ENCODE data around the gene BORCS6.
"Not testable (repeated sequence)": the region's sequence is repeated elsewhere in the genome, so short reads cannot be mapped to it uniquely, and the experiment has no call there.

BORCS6 gene

DNA sequence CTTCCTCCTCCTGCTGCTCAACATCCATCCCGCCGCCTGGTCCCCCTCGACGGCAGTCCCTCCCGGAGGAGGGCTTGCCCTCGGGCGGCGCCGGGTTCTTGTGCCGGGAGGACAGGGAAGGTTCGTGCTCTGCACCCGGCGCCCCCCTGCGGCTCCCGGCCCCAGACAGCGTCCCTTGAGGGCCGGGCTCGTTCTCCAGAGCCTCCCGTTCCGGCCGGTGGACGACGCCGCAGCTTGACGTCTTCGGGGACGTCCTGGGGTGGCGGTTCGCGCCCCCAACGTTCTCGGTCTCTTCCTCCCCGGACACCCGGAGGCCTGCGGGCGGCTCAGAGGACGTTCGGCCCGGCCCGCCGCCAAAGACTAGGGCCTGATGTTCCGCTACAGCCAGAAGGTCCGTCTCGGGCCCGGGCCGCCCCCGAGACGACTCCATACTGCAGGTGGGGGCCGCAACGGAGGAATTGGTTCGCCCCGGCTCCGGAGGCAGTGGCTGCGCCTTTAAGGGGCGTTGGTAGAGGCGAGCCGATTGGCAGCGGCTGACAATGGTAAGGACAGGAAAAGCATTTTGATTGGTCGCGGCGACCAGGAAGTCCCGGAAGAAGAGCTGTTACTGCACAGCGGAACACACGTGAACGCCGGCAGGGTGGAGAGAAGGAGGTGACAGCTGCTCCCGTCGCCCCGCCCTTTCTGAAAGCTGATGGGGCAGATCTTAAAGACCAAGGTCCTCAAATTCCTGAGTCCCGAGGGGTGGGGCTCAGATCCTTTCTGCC lies at the start of gene BORCS6:
Gene BORCS6 (minus strand): TSS at position 470 of the 767 bp plus-strand sequence. CDS start 40 bp downstream, at position 430.
- peak; percentile 75 to 90 (median 87) for DNase-seq

DNA sequence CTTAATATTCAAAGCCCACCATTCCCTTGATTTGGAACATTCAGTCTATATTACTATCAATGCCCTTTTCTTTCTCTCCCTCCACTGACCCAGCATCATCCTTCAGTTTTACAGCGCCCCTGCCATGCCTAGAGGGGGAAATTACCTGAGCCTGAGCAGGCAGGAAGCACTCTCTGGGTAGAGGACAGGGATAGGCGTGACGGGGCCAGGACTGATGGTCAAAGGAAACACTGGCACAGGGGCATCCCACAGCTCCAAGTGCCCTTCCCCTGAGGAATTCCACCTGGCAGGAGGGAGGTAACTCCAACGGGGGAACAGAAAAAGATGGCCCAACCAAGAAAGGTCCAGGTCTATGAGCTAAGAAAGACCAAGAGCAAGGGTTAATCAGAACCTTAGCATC lies 47.9 kb upstream of the BORCS6 start:
- DNase-seq = no peak

DNA sequence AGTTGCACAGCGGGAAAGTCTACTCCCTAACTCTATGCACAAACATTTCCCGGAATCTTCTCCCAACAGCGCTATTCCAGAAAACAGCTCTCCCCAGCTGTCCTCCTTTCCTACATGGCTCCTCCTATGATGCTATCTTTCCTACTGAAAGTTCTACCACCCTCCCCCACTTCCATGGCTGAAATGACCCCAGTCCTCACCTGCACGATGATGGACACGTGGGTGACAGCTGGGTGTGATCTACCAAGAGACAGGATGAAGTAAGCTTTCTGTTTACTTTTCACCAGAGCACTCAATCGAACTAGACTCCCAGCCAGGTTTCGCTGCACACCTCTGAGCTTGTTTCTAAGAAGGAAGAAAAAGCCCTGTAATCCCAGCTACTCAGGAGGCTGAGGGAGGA lies 47.2 kb upstream of the BORCS6 start:
- DNase-seq = no peak

DNA sequence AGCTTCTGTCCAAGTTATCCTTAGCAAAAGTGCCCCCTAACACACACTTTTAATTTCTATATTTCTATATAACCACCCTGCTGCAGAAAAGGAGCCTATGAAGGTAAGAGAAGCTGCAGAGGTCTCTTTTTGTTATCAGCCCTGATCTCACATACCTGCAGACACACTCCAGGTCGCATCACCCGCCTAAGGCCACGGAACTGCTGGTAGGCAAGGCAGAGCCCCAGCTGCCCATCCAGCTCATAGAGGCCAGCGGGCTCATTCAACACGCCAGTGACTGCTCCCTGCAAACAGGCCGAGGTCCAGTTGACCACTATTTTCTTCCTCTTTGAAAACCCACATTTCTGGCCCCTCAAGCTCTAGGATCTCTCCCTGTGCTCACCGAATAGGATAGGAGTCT lies 45.7 kb upstream of the BORCS6 start:
- DNase-seq = no peak

DNA sequence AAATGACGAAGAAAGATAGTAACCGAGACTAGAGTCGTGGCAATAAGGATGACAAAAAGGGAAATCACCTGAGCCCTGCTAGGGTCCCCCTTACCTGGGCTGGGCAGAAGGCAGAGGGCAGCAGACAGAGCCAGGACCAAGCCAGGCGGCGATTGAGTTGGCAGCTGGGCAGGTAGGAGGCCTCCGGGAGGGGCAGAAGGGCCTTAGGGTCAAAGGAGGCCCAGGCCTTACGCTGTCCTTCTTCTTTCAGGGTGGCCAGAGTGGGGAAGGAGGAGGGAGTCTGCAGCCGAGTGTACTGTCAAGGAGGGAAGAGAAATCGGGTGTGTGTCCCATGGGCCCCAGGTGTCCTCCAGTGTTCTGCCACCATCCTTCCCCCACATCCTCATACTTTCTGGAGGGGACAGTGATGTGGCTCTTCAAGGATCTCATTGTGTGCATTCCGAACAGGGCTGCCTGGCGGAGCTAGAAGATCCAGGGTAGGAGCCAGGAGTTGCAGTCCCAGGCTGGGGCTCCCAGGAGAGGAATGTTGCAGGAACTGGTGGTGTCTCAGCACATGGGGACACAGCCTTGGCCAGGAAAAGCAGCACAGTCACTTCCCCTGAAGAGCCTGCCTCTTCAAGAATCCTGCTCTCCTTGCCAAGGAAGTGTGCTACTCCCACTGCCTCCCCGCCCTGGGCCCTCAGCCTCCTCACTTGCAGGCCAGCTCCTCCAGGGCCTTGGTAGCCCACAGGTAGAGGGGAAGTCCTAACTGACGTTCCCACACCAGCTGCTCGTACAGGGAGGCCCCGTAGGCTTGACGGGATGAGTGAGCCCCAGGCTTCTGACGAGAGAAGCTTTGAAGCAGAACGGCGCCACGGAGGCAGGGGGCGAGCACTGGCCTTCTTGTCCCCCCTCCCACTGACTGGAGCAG lies 44.6 kb upstream of the BORCS6 start:
- no peak for DNase-seq

DNA sequence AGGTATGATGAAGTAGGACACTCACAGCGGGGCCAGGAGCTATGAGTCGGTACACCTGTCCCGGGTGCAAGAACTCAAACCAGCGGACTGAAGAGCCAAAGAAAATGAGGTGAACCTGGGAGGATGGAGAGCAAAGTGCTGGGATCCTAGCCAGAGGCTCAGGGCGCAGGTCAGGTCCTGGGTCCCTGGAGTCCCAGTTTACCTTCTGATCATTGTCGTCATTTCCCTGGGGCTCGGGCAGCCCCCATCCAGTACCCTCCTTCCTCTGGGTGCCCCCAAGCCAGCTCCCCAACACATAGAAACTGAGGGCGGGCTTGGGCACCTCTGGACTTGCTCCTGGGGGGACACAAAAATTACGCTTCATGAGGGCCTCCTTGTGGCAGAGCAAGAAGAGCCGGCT lies 41.7 kb upstream of the BORCS6 start:
- no peak for DNase-seq

DNA sequence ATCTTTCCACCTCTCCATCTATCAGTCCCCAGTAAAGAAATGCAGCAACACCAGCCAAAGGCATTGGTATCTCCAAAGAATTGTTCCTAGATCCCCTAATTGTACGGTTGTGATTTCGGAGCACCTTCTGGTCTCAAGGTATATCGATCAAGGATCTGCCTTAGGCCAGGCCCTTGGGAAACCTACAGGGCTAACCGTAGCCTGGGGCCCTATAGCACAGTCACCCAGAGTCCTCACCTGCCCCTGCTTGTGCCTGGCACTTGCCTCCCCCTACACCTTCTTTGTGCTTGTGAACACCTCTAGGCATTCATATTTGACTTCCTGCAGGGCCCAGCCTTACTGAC lies 37.2 kb upstream of the BORCS6 start:
- DNase-seq = no peak

DNA sequence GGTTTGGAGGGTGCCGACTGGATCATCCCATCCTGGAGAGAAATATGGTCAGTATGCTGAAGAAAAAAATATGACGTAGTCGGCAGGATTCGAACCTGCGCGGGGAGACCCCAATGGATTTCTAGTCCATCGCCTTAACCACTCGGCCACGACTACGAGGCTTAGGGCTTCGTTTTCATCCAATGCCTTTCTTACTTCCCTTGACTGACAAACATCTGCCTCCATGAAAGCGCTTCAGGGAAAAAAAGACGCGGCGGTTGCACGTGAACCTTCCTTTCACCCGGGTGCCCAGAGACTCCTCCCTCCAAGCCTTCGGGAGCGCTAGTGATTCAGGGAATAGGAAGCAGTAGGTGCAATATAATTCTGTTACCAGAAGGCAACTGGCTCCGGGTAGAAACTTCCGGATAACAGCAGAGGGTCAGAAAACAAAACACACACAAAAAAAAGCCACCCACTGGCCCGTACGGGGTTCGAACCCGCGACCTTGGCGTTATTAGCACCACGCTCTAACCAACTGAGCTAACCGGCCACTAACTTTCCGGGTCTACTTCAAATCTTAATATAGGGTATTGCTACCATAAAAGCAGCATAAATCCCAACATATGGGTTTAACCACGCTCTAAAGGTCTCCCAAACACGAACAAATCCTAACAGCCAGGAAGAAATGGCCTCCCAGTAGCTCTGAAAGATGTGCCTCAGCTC lies 36.7 kb upstream of the BORCS6 start:
- DNase-seq = peak in 1 of 4 experiments; percentile 23

DNA sequence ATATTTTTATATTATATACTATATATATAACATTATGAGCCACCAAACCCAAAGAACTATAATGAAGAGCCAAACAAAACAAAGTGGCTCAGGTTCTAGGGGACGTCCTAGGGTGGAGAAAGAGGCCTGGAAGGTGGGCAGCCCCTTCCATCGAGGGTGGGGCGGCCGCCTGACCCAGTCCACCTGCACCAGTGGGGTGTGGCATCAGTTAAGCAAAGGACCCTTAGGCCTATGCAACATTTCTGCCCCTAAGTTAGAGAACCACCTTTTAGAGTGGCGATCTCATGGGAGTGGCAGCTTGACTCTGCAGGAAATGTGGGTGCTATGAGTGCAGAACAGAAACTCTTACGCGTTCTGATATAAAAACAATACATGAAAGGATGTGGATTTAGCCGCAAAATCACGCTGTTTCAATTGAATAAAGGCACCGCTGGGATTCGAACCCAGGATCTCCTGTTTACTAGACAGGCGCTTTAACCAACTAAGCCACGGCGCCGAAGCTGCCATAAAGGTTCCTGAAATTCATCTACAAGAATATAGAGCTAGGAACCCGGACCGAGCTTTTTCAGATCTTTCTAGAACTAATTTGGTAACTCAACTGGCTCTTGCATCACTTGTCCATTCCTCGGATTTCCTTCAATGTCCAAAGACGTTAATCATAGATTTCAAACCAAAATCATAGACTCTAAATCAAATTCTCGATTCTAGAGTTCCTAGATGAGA lies 36.0 kb upstream of the BORCS6 start:
- peak in 1 of 4 experiments; percentile 44 for DNase-seq

DNA sequence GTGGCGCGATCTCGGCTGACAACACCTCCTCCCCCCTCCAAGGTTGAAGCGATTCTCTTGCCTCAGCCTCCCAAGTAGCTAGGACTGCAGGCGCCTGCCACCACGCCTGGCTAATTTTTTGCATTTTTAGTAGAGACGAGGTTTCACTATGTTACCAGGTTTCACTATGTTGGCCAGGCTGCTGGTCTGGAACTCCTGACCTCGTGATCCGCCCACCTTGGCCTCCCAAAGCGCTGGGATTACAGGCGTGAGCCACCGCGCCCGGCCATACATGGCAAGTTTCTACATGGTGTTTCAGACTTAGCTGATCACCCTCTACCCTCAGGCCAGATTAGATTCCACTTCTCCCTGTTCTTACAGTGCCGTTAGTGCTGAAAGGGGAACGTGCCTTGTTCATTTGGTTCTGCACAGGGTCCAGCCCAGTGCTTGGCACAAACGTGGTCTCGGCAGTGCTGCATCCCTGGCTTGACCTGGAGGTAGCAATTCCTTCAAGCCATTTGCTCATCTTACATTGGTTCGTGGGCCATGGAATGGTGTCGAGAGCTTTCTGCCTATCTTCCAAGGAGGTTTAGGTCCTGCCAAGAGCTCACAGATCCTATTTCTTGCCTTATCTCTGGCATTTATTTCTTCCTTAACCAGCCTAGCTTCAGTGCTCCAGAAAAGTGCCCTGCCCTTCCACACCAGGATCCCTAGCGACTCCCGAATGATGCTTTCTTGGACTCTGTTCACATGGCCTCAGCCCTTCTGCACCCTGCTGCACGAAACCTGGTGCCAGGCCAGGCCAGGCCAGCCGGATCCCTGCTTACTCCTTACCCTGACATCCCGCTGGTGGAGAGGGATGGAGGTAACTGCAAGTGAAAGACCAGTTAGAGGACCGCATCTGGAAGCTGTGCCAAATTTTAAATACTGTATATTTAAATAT lies 35.2 kb upstream of the BORCS6 start:
- no peak for DNase-seq

GRCh38 chr17:8223356-8224126 lies 33.6 kb upstream of the BORCS6 start:
- peak; percentile 15 to 38 (median 28) for DNase-seq

DNA sequence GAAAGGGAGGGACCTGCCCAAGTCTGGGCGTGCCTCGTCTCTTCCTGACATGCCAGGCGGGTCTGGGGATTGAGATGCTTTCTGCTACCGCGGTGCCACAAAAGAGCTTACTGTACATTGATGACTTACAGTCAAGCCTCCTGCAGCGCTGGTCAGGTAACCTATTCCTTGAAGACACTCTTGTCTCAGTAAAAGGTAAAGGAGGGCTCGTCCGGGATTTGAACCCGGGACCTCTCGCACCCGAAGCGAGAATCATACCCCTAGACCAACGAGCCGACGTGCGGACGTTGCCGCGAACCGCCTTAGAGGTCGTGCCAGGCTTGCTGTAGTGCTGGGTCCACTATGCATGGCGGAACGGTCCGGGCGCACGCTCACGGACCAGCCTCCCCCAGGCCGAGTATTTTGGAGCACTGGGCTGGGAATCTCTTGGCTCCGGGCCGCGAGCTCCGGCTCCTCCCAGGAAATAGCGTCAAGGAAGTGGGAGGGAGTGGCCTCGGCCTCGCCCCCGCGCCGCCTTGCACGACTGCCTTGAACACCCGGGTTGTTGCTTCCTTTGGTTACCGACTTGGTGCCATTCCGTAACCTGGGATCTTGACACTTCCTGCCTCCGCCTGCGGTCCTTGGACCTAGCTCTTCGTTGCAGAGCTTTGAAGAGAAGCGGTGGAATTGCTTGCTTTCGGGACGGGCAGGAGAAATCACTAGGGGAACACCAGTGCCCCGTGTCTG lies 32.8 kb upstream of the BORCS6 start:
- DNase-seq = peak; percentile 86 to 90 (median 87)

DNA sequence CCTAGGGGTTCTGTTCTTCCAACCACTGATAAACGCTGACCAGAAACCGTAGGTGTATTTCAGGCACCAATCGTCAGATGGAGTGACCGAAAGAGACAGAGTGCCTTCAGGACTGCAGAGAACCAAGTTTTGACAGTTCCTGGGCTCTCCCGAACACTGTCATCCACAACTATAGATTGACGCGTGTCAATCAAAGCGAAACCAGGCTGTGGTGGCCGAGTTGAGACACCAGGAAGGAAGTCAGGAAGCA lies 32.3 kb upstream of the BORCS6 start:
- peak in 1 of 4 experiments; percentile 60 for DNase-seq

- peak; percentile 74 to 89 (median 80) for DNase-seq
These were observed 31.8 kb upstream of the BORCS6 start for GRCh38 chr17:8221663-8222379.

- peak; percentile 66 to 94 (median 80) for DNase-seq
These were observed 31.0 kb upstream of the BORCS6 start for GRCh38 chr17:8220783-8221662.

DNA sequence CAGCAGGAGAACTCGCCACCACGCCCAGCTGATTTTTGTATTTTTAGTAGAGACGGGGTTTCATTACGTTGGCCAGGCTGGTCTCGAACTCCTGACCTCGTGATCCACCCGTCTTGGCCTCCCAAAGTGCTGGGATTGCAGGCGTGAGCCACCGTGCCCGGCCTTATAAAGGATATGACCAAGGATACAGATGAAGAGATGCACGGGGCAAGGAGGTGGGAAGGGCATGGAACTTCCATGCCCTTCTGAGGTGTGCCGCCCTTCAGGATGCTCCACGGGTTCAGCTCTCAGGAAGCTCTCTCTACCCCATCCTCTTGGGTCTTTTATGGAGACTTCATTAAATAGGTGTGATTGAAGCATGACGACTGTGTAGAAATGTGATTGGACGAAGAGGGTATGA lies 24.0 kb upstream of the BORCS6 start:
- not testable (repeated sequence) for DNase-seq

DNA sequence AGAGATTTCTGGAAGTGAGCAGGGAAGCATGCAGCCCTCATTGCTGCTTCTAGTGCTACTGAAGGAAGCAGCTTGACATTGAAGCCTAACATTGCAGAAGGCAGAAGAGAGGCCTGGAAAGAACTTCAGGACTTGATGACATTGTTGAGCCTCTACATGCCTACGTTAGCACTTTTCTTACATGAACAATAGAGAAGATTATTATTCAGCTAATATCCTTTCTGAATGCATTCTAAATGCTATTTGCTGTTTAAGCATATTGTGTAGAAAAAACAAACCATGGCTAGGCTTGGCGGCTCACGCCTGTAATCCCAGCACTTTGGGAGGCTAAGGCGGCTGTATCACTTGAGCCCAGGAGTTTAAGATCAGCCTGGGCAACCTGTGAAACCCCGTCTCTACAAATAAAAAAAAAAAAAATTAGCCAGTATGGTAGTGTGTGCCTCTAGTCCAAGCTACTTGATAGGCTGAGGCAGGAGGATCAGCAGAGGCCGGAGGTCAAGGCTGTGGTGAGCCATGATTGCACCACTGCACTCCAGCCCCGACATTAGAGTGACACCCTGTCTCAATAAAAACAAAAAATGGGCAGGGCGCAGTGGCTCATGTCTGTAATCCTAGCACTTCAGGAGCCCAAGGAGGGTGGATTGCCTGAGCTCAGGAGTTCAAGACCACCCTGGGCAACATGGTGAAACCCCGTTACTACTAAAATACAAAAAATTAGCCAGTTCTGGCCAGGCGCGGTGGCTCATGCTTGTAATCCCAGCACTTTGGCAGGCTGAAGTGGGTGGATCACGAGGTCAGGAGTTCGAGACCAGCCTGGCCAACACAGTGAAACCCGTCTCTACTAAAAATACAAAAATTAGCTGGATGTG lies 22.6 kb upstream of the BORCS6 start:
- DNase-seq = no peak
